Medulla oblongata (tissue), 1 donor: ENCODE measurements around the gene ZBED4.

Experiments used
- DNase-seq: peaks from one replicate; pipeline ENCODE4 v3.0.0-alpha.2; 2015; ENCODE audit errors: extremely low spot score

Gene ZBED4

GRCh38 chr22:49903322-49904039 lies 49.8 kb downstream of the ZBED4 start:
- no peak for DNase-seq

GRCh38 chr22:49904040-49904369 lies 50.4 kb downstream of the ZBED4 start:
- DNase-seq = no peak

GRCh38 chr22:49905465-49905864 lies 51.8 kb downstream of the ZBED4 start:
- DNase-seq = no peak

- no peak for DNase-seq
Observed at GRCh38 chr22:49906071-49906798, 52.6 kb downstream of the ZBED4 start.

- no peak for DNase-seq
Observed at GRCh38 chr22:49906799-49907290, 53.2 kb downstream of the ZBED4 start.

GRCh38 chr22:49907807-49908206 lies 54.2 kb downstream of the ZBED4 start:
- no peak for DNase-seq

GRCh38 chr22:49909476-49910205 lies 56.0 kb downstream of the ZBED4 start:
- DNase-seq = no peak

GRCh38 chr22:49910229-49911155 lies 56.8 kb downstream of the ZBED4 start:
- no peak for DNase-seq

GRCh38 chr22:49911881-49912625 lies 58.4 kb downstream of the ZBED4 start:
- DNase-seq = no peak

- DNase-seq = no peak
Observed at GRCh38 chr22:49913026-49913425, 59.4 kb downstream of the ZBED4 start.

- DNase-seq = no peak
Observed at GRCh38 chr22:49913446-49913845, 59.8 kb downstream of the ZBED4 start.

GRCh38 chr22:49914256-49914655 lies 60.6 kb downstream of the ZBED4 start:
- DNase-seq = no peak

GRCh38 chr22:49915610-49916009 lies 62.0 kb downstream of the ZBED4 start:
- DNase-seq = no peak

- no peak for DNase-seq
Observed at GRCh38 chr22:49916831-49917230, 63.2 kb downstream of the ZBED4 start.

GRCh38 chr22:49917974-49918910 lies 64.6 kb downstream of the ZBED4 start, which contains the start of the genes ALG12 and CRELD2:
TSS of gene ALG12 (minus strand) at chr22:49918438. CDS start at chr22:49913765, 4,673 bp downstream.
TSS of gene CRELD2 (plus strand) at chr22:49918634. CDS start at chr22:49918770, 136 bp downstream.
- DNase-seq = peak; percentile 98

GRCh38 chr22:49918911-49919881 lies 65.6 kb downstream of the ZBED4 start:
- DNase-seq = no peak

- no peak for DNase-seq
Observed at GRCh38 chr22:49920859-49921258, 67.2 kb downstream of the ZBED4 start.
